B cell (primary cell): ENCODE measurements around the gene AANAT.

Experiments
- EZH2 ChIP-seq: IDR thresholded peaks from 2 replicates; pipeline ENCODE4 v1.6.1; 2012; ENCODE audit warnings: borderline replicate concordance, low read depth, mild to moderate bottlenecking, moderate library complexity, low read length; ENCODE audit not compliant: insufficient read depth, poor library complexity, severe bottlenecking
- TF ChIP-seq, protein P1 (sequence below): fragments of 200-600 bp; IDR thresholded peaks from one replicate; pipeline ENCODE4 v1.8.0; 2022; ENCODE audit warnings: antibody characterized with exemption, mild to moderate bottlenecking

DNA sequence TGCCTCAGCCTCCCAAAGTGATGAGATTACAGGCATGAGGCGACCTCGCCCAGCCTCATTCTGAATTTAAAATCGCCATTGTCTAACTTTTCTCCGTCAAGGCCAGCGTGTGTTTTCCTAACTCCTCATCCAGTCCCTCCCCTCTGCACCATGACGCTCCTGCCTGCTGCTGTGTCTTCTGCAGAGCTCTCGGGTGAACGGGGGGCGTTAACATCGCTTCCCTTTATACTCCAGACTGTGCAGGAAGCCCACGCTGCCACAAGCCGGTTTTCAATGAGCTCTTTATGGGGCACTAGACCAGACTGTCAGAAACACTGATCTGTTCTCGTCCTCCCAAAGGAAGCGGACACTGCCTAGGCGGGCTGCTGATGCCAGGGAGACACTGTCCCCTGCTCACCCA lies 13.2 kb downstream of the AANAT start:
- TF ChIP-seq, protein P1, sequence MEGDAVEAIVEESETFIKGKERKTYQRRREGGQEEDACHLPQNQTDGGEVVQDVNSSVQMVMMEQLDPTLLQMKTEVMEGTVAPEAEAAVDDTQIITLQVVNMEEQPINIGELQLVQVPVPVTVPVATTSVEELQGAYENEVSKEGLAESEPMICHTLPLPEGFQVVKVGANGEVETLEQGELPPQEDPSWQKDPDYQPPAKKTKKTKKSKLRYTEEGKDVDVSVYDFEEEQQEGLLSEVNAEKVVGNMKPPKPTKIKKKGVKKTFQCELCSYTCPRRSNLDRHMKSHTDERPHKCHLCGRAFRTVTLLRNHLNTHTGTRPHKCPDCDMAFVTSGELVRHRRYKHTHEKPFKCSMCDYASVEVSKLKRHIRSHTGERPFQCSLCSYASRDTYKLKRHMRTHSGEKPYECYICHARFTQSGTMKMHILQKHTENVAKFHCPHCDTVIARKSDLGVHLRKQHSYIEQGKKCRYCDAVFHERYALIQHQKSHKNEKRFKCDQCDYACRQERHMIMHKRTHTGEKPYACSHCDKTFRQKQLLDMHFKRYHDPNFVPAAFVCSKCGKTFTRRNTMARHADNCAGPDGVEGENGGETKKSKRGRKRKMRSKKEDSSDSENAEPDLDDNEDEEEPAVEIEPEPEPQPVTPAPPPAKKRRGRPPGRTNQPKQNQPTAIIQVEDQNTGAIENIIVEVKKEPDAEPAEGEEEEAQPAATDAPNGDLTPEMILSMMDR = no peak
- no peak for TF ChIP-seq EZH2
